Smooth muscle cell (in vitro differentiated cells): ENCODE data around the gene CNTNAP2. TPM values are rescaled to one million over a fixed set of nuclear protein-coding genes. Genes with fewer than 3 reads are reported as not detected.
A peak's percentile ranks its signal among the peaks of the same experiment; 100 is the strongest.

Experiments used
- DNase-seq: peaks from one replicate; lab custom pipeline; 2025; ENCODE audit not compliant: unreplicated experiment; lab: John Stamatoyannopoulos, UW
- H2AFZ ChIP-seq: fragments of 200-600 bp; sonication (generic); 2 replicates; pipeline ENCODE4 v1.6.0; 2016; ENCODE audit warnings: antibody characterized with exemption, low read depth, mild to moderate bottlenecking
- H3F3A ChIP-seq: fragments of 200-600 bp; sonication (generic); 2 replicates; pipeline ENCODE4 v1.6.0; 2017; ENCODE audit warnings: antibody characterized with exemption, low read depth
- H3K27ac ChIP-seq: fragments of 200-600 bp; sonication (generic); 2 replicates; pipeline ENCODE4 v1.5.1; 2016; ENCODE audit warnings: low read depth, mild to moderate bottlenecking
- H3K27me3 ChIP-seq: fragments of 200-600 bp; sonication (generic); 2 replicates; pipeline ENCODE4 v1.6.1; 2016; ENCODE audit warnings: low read depth, mild to moderate bottlenecking
- H3K36me3 ChIP-seq: fragments of 200-600 bp; sonication (generic); 2 replicates; pipeline ENCODE4 v1.5.1; 2016; ENCODE audit warnings: low read depth
- H3K4me1 ChIP-seq: fragments of 200-600 bp; sonication (generic); 2 replicates; pipeline ENCODE4 v1.5.1; 2016; ENCODE audit warnings: low read depth
- H3K4me2 ChIP-seq: fragments of 200-600 bp; sonication (generic); 2 replicates; pipeline ENCODE4 v1.6.0; 2016; ENCODE audit warnings: mild to moderate bottlenecking
- H3K4me3 ChIP-seq: fragments of 200-600 bp; sonication (generic); 2 replicates; pipeline ENCODE4 v1.5.1; 2016; ENCODE audit warnings: mild to moderate bottlenecking
- H3K79me2 ChIP-seq: fragments of 200-600 bp; sonication (generic); 2 replicates; pipeline ENCODE4 v1.6.0; 2016; ENCODE audit warnings: low read depth, mild to moderate bottlenecking
- H3K9ac ChIP-seq: fragments of 200-600 bp; sonication (generic); 2 replicates; pipeline ENCODE4 v1.6.0; 2016; ENCODE audit warnings: low read depth
- H3K9me3 ChIP-seq: fragments of 200-600 bp; sonication (generic); replicated peaks from 2 replicates; pipeline ENCODE4 v1.5.1; 2016; ENCODE audit warnings: low read depth
- H4K20me1 ChIP-seq: fragments of 200-600 bp; sonication (generic); 2 replicates; pipeline ENCODE4 v1.6.0; 2016; ENCODE audit warnings: low read depth
- CTCF ChIP-seq: fragments of 200-600 bp; sonication (generic); IDR thresholded peaks from 2 replicates; pipeline ENCODE4 v1.5.1; 2017; ENCODE audit warnings: borderline replicate concordance, mild to moderate bottlenecking, antibody characterized with exemption; ENCODE audit not compliant: insufficient read depth, poor library complexity, severe bottlenecking
- WGBS: methylation state at CpG from one replicate; pipeline ENCODE4 v1.1.7; 2016; ENCODE audit warnings: low lambda C conversion rate; 5-methylcytosine and 5-hydroxymethylcytosine counted together
- polyA plus RNA-seq: library from polyadenylated mRNA; unstranded; fragments of >200 nt; fragmentation: Nextera tagmentation; extraction: Ambion mirVana; gene quantifications from 2 replicates; pipeline ENCODE4 v1.2.1, GENCODE V29; 2016
- total RNA-seq: library from RNA; depleted of rRNA; stranded (reverse); fragments of >200 nt; gene quantifications from 2 replicates; pipeline ENCODE4 v1.2.3, GENCODE V29; 2014

CNTNAP2 gene
- total and polyA plus RNA-seq, 2 experiments from 2014 or later = 1.7 to 9.0 TPM

- TF ChIP-seq CTCF = no peak
- H2AFZ ChIP-seq = no peak overlapping the region
- WGBS = 84% methylated on average over 9 of the region's 9 CpGs
- H4K20me1 ChIP-seq = no peaks in the 10 kb centered on the region
- no peak overlapping the region for H3K27ac ChIP-seq
- H3K4me2 ChIP-seq = no peak overlapping the region
- no peaks in the 10 kb centered on the region for H3F3A ChIP-seq
- H3K9ac ChIP-seq = no peak overlapping the region
- H3K79me2 ChIP-seq = no peaks in the 10 kb centered on the region
- H3K9me3 ChIP-seq = no peaks in the 10 kb centered on the region
- no peaks in the 10 kb centered on the region for H3K4me1 ChIP-seq
- H3K4me3 ChIP-seq = no peak overlapping the region
- no peaks in the 10 kb centered on the region for H3K36me3 ChIP-seq
- no peak for DNase-seq
- H3K27me3 ChIP-seq = no peaks in the 10 kb centered on the region
These were observed 1762.5 kb downstream of the CNTNAP2 start for GRCh38 chr7:147878912-147879661.

- H4K20me1 ChIP-seq = no peaks in the 10 kb centered on the region
- no peaks in the 10 kb centered on the region for H3F3A ChIP-seq
- H3K79me2 ChIP-seq = no peaks in the 10 kb centered on the region
- H3K27ac ChIP-seq = no peak overlapping the region
- TF ChIP-seq CTCF = no peak
- H3K36me3 ChIP-seq = no peaks in the 10 kb centered on the region
- H2AFZ ChIP-seq = no peak overlapping the region
- no peaks in the 10 kb centered on the region for H3K9me3 ChIP-seq
- 54% methylated on average over 5 of the region's 5 CpGs for WGBS
- H3K27me3 ChIP-seq = no peaks in the 10 kb centered on the region
- no peaks in the 10 kb centered on the region for H3K4me1 ChIP-seq
- no peak overlapping the region for H3K9ac ChIP-seq
- H3K4me3 ChIP-seq = no peak overlapping the region
- no peak for DNase-seq
- H3K4me2 ChIP-seq = no peak overlapping the region
These were observed 1769.3 kb downstream of the CNTNAP2 start for GRCh38 chr7:147885869-147886268.

- Histone ChIP-seq H3K4me3 (no peak overlapping the region), H4K20me1 (no peaks in the 10 kb centered on the region), H3K4me2 (peak overlapping the region; percentile 4), H3K9me3 (no peaks in the 10 kb centered on the region), H3K27ac (no peak overlapping the region), H3K9ac (no peak overlapping the region), H2AFZ (peak overlapping the region; percentile 24), H3K79me2 (no peaks in the 10 kb centered on the region), H3K4me1 (peaks cover 7% of the 10 kb centered on the region), H3F3A (no peaks in the 10 kb centered on the region), H3K36me3 (no peaks in the 10 kb centered on the region), H3K27me3 (no peaks in the 10 kb centered on the region)
- 39% methylated on average over 4 of the region's 4 CpGs for WGBS
- TF ChIP-seq CTCF = no peak
- DNase-seq = no peak
These were observed 1777.7 kb downstream of the CNTNAP2 start for GRCh38 chr7:147894271-147894670.

GRCh38 chr7:147896121-147896520 lies 1779.5 kb downstream of the CNTNAP2 start:
- Histone ChIP-seq H3K4me2 (no peak overlapping the region), H3K4me1 (peaks cover 7% of the 10 kb centered on the region), H3K4me3 (no peak overlapping the region), H3K9me3 (no peaks in the 10 kb centered on the region), H3K9ac (no peak overlapping the region), H3K27ac (no peak overlapping the region), H3F3A (no peaks in the 10 kb centered on the region), H2AFZ (no peak overlapping the region), H3K79me2 (no peaks in the 10 kb centered on the region), H4K20me1 (no peaks in the 10 kb centered on the region), H3K27me3 (no peaks in the 10 kb centered on the region), H3K36me3 (no peaks in the 10 kb centered on the region)
- no peak for DNase-seq
- WGBS = 94% methylated on average over 7 of the region's 7 CpGs
- no peak for TF ChIP-seq CTCF
